ENCODE data around the gene MLLT3. TPM values are rescaled to one million over a fixed set of nuclear protein-coding genes. Genes with fewer than 3 reads are reported as not detected.

MLLT3 gene
- total RNA-seq, 1 experiment from 2014 or later = 7.0 TPM

GRCh38 chr9:20472342-20473045 is 149.8 kb downstream of the MLLT3 start (continued):
- no peak for TF ChIP-seq OVOL2 (CRISPR knock-in tag; IDR thresholded peaks at IDR 0.05; ENCODE audit: borderline replicate concordance)
- TF ChIP-seq ZNF232 (CRISPR knock-in tag; IDR thresholded peaks at IDR 0.05) = no peak
- no peak for TF ChIP-seq ZNF416 (CRISPR knock-in tag; IDR thresholded peaks at IDR 0.05)
- TF ChIP-seq E2F1 (CRISPR knock-in tag; IDR thresholded peaks at IDR 0.05) = no peak
- no peak for TF ChIP-seq ELF4 (CRISPR knock-in tag; IDR thresholded peaks at IDR 0.05; ENCODE audit: low read depth)
- no peak for TF ChIP-seq ZNF263 (CRISPR knock-in tag; IDR thresholded peaks at IDR 0.05; ENCODE audit: low read depth)

- Mint-ChIP-seq H3K27me3 (ENCODE audit: low read depth) (no peaks in the 10 kb centered on the region), H3K27ac (no peak overlapping the region), H3K9me3 (peaks cover 6% of the 10 kb centered on the region; the same call in 1 of the 2 replicates), H3K4me1 (peaks cover 2% of the 10 kb centered on the region; the same call in 1 of the 2 replicates), H3K36me3 (peaks cover 2% of the 10 kb centered on the region; the same call in 1 of the 2 replicates), H3K4me3 (no peak overlapping the region)
- POLR2A ChIA-PET = no interaction called here
- ATAC-seq (no peak), DNase-seq (ENCODE audit: low spot score) (no peak)
- TF ChIP-seq ATF2 (CRISPR knock-in tag; IDR thresholded peaks at IDR 0.05; ENCODE audit: borderline replicate concordance, low read depth) = no peak
- TF ChIP-seq NR2C2 (CRISPR knock-in tag; IDR thresholded peaks at IDR 0.05) = no peak
- no peak for TF ChIP-seq ATF1 (CRISPR knock-in tag; IDR thresholded peaks at IDR 0.05)
- TF ChIP-seq MLX (CRISPR knock-in tag; IDR thresholded peaks at IDR 0.05) = no peak
- TF ChIP-seq AR (CRISPR knock-in tag; IDR thresholded peaks at IDR 0.05) = no peak
- no peak for TF ChIP-seq CDX4 (CRISPR knock-in tag; IDR thresholded peaks at IDR 0.05; ENCODE audit: borderline replicate concordance)
- no peak for TF ChIP-seq TP53 (CRISPR knock-in tag; IDR thresholded peaks at IDR 0.05)
- CTCF ChIA-PET = interaction anchor here (0.6 kb wide), 2 partner anchors 32 kb away, joined by 3 to 4 read pairs; no protein-coding TSS in a partner anchor
Measured at GRCh38 chr9:20466328-20467008, 155.8 kb downstream of the MLLT3 start.

GRCh38 chr9:20464242-20464641 is 158.1 kb downstream of the MLLT3 start:
- Mint-ChIP-seq H3K9me3 (peaks cover 3% of the 10 kb centered on the region; the same call in 1 of the 2 replicates), H3K4me1 (no peaks in the 10 kb centered on the region; the same call in 1 of the 2 replicates), H3K27ac (no peak overlapping the region), H3K27me3 (ENCODE audit: low read depth) (no peaks in the 10 kb centered on the region), H3K4me3 (no peak overlapping the region), H3K36me3 (no peaks in the 10 kb centered on the region)
- ATAC-seq (no peak), DNase-seq (ENCODE audit: low spot score) (no peak)
- ChIA-PET CTCF (no interaction called here), POLR2A (no interaction called here)
- TF ChIP-seq PRRX2 (CRISPR knock-in tag; IDR thresholded peaks at IDR 0.05) (no peak), SP1 (CRISPR knock-in tag; conservative IDR thresholded peaks at IDR 0.05) (no peak), MAX (CRISPR knock-in tag; IDR thresholded peaks at IDR 0.05) (no peak), OVOL2 (CRISPR knock-in tag; IDR thresholded peaks at IDR 0.05; ENCODE audit: borderline replicate concordance) (no peak)
